ENCODE measurements around the gene LMTK3.

GRCh38 chr19:48448563-48448962 lies 63.1 kb downstream of the LMTK3 start:
- no peak for TF ChIP-seq CTCF (optimal IDR thresholded peaks at IDR 0.05 in 1 of 3, IDR thresholded peaks at IDR 0.05 in 1 of 3, conservative IDR thresholded peaks at IDR 0.05 in 1 of 3; ENCODE audit: extremely low read depth in 1 of 3, insufficient read depth in 2 of 3, low read length in 3 of 3)
- no peak for TF ChIP-seq EZH2 (IDR thresholded peaks at IDR 0.05; ENCODE audit: low read length)

Measured in keratinocyte (primary cell).